Measurements from ENCODE around the gene PITPNM2. TPM values are rescaled to one million over a fixed set of nuclear protein-coding genes. Genes with fewer than 3 reads are reported as not detected.

Gene PITPNM2
- polyA plus RNA-seq (2012; ENCODE audit: insufficient read depth, insufficient read length) = 17.1 TPM

DNA sequence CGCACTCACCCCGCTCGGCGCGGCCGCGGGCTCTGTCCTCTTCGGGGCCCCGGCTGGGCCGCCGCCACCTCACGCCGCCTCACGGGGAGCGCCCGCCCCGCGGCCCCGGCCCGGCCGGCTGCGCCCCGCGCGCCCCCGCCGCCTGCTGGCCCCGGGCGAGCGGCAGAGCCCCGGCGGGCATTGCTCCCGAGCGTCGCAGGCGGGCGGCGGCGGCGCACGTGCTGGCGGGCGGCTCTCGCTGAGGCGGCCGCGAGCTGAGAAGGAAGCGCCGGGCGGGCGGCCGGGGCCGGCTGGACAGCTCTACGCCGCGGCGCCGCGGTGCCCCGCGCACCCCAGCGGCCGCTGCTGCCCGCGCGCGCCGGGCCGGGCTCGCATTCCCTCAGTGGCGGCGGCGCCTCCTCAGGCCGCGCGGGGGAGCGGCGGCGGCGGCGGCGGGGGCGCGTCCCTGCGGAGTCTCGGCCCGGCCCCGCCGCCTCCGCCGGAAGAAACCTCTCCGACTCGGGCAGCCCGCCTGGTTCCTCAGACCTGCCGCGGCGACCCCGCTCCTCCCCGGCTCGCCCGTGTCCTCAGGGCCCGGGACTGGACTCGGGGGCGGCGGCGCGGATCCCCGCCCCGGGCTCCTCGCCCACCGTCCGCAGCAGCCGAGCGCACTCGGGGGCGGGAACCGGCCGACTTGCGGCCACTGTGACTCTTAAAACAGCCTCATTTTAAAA lies at the start of gene PITPNM2:
Gene PITPNM2, minus strand, starts transcription at position 347 of the 713 bp plus-strand sequence. CDS start 116,500 bp downstream, outside the sequence.
- no peak for DNase-seq (ENCODE audit: low read depth, low spot score)

DNA sequence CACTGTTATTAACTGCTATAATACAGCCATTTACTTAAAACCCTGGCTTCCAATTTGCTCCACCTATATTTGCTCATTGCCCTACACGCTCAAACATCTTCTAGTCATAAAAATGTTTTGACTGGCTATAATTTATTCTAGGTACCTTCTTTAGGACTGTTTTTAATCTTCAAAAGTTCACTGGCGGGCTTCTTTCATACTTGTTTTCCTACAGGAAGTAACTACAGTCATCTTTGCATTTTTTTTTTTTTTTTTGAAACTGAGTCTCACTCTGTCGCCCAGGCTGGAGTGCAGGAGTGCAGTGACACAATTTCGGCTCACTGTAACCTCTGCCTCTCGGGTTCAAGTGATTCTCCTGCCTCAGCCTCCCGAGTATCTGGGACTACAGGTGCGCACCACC lies 49.5 kb upstream of the PITPNM2 start:
- no peak for DNase-seq (ENCODE audit: low read depth, low spot score)
- H3K4me3 ChIP-seq (ENCODE audit: low read length) = no peak overlapping the region

More for the DNA sequence above, at the start of gene PITPNM2:
- H3K4me3 ChIP-seq (ENCODE audit: low read length) = peak within 1 kb of the TSS; percentile 71

DNA sequence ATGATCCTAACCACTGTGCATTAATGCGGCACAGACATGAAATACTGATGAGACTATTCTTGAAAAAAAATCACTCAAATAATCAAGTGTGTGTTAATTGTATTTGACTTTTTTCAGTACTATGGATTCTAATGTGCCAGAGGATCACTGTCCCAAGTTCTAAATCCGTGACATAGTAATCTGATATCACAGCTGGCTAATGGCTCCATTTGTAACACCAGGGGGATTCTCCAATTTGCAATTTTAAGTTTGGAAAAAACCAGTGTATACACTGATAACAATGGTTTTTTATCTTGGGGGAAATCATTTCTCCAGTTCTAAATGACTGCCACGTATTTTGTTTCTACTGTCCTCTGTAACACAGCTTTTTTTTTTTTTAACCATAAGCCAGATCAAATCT lies 49.0 kb upstream of the PITPNM2 start:
- no peak for DNase-seq (ENCODE audit: low read depth, low spot score)
- H3K4me3 ChIP-seq (ENCODE audit: low read length) = no peak overlapping the region

DNA sequence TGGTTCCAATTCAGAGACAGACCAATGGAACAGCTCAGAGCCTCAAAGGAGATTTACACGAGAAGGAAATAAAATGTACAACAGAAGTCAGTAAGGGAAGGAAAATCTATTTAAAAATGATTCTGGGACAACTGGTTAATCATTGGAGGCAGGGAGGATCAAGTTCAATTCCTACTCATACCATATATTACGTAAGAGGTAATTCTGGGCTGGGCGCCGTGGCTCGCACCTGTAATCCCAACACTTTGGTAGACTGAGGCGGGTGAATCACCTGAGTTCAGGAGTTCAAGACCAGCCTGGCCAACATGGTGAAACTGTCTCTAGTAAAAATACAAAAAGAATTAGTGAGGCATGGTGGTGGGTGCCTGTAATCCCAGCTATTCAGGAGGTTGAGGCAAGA lies 36.7 kb upstream of the PITPNM2 start:
- H3K4me3 ChIP-seq (ENCODE audit: low read length) = no peak overlapping the region
- no peak for DNase-seq (ENCODE audit: low read depth, low spot score)

DNA sequence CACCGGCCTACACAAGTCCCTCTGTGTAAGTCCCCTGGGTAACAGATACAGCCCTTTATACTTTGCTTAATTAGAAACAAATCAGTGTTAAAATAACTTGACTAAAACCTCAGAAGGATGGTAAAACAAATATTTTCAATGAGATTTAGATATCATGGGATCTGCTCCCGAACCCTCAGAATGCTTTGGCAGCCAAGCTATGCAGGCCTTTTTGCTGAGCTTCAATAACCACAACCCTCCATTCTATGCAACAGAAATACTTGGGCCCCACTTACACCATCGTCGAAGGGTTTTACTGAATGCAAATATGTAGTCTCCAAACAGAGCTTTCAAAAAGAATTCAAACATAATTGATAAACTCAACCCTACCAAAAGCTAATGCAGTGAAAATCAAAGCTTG lies 29.3 kb upstream of the PITPNM2 start:
- H3K4me3 ChIP-seq (ENCODE audit: low read length) = no peak overlapping the region

DNA sequence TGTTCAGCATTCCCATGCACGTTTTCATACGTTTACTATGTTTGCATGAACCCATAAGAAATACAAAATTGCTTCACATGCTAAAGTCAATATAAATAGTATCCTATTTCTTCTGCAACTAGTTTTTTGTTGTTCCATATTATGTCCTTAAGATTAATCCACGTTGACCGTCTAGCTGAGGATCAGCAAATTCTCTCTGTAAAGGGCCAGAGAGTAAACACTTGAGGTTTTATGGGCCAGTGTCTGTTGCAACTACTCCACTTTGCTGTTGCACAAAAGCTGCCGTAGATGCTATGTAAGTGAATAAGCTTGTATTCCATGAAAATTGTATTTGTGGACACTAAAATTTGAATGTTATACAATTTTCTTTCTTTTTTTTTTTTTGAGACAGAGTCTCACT lies 21.1 kb upstream of the PITPNM2 start:
- no peak for DNase-seq (ENCODE audit: low read depth, low spot score)
- no peak overlapping the region for H3K4me3 ChIP-seq (ENCODE audit: low read length)

More for the DNA sequence above, 29.3 kb upstream of the PITPNM2 start:
- no peak for DNase-seq (ENCODE audit: low read depth, low spot score)

DNA sequence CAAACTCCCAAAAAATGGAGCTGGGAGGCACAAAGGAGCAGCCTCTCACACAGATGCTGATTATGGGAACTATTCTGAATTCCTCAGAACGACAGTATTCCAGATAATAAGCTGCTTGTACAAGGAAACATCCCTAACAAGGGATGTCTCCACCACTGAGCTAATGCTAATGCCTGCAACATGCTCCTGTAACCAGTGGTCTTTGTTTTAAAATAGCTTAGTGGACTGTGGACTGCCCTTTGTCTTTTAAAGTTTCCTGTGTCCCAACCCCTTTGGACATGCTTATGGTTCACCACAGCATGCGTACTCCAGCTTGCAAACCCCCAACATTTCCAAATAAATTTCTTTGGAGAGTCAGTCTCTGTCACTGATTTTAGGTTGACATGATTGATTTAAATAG lies 16.4 kb upstream of the PITPNM2 start:
- no peak overlapping the region for H3K4me3 ChIP-seq (ENCODE audit: low read length)
- no peak for DNase-seq (ENCODE audit: low read depth, low spot score)

DNA sequence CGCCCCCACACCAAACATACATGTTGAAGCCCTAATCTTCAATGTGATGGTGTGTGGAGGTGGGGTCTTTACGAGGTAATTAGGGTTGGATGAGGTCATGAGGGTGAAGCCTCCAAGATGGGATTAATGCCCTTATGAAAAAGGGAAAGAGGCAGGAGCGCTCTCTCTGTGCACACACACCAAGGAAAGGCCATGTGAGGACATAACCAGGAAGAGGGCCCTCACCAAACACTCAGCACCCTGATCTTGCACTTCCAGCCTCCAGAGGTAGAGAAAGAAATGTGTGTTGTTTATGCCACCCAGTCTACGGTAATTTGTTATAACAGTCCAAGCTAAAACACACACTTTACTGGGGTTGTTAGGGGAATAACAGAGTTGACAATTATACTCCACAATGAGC lies 14.6 kb upstream of the PITPNM2 start:
- no peak overlapping the region for H3K4me3 ChIP-seq (ENCODE audit: low read length)
- no peak for DNase-seq (ENCODE audit: low read depth, low spot score)

DNA sequence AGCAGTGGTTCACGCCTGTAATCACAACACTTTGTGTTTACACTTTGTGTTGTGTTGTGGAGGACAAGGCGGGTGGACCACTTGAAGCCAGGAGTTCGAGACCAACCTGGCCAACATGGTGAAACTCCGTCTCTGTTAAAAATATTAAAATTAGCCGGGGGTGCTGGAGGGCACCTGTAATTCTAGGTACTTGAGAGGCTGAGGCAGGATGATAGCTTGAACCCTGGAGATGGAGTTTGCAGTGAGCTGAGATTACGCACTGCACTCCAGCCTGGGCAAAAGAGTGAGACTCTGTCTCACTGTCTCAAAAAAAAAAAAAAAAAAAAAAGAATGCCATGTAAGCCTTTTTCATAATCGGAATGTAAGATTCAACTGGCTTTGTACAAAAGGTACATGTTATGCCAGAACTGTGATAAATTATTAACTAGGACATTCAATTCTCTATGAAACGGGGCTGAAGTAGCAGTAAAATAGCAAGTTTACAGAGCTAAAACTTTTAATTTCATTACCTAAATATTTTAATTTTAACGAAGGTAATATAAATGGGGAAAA lies 13.9 kb upstream of the PITPNM2 start:
- no peak overlapping the region for H3K4me3 ChIP-seq (ENCODE audit: low read length)
- no peak for DNase-seq (ENCODE audit: low read depth, low spot score)

DNA sequence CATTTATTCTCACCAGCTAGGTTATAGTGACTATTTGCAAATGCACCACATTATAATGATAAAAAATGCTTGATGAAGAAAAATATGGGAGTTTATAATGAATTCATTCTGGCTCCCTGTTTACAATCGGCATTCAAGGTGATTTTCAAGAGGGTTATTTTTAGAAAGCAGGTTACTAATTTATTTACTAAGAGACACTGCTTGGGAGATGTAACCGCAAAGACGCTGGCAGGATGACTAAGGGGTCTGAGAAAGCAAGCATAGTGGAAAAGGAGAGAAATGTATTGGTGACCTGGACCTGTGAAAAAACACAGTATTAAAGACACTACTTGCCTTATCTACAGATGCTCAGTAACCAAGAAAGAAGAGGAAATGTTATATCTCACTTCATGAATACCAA lies 13.3 kb upstream of the PITPNM2 start:
- H3K4me3 ChIP-seq (ENCODE audit: low read length) = no peak overlapping the region

DNA sequence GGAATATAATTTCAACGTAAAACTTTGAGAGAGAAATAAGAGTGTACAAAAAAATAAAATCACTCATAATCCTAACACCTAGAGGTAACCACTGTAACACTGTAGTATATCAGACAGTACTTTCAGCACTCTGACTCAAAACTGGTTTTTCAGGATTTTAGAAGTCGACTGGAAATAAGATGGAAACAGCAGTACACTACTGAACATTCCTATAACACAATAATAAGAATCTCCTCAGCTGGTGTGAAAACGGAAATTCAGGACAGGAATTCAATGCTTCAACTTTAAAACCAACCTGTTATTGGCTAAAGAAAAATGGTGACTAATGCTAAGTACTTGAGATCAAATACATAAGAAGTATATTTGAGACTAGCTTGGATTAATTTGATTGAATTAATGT lies 12.3 kb upstream of the PITPNM2 start:
- H3K4me3 ChIP-seq (ENCODE audit: low read length) = no peak overlapping the region
- no peak for DNase-seq (ENCODE audit: low read depth, low spot score)

More for the DNA sequence above, 13.3 kb upstream of the PITPNM2 start:
- no peak for DNase-seq (ENCODE audit: low read depth, low spot score)

DNA sequence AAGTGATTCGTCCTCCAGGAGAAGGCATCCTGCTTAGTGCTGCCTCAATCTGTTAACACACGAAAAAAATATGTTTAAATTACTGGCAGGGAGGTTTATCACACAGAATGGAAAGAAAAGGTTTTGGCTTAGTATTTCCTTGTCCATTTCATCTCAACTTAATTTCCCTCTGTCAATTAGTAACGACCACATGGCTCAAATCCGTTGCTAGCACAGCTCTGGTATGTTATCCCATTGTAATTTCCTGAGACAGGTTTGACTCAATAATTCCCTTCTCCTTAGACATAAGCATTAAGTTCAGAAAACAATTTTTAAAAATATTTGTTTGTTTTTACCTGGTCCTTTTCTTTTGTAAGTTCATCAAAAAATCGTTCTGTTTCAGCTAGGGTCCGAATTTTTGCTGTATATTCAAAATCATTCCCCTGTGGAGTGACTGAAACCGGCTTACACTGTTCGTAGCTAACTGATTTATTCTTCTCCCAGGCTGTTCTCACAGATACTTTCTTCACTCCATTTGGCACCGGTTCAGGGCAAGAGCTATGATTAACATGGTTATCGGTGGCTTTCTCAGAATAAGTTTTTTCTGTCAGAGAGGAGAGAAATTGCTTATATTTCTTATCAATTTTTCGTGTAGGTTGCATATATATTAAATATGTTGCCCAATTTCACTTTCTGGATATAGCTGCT lies 10.1 kb upstream of the PITPNM2 start:
- DNase-seq (ENCODE audit: low read depth, low spot score) = no peak
- H3K4me3 ChIP-seq (ENCODE audit: low read length) = no peak overlapping the region

DNA sequence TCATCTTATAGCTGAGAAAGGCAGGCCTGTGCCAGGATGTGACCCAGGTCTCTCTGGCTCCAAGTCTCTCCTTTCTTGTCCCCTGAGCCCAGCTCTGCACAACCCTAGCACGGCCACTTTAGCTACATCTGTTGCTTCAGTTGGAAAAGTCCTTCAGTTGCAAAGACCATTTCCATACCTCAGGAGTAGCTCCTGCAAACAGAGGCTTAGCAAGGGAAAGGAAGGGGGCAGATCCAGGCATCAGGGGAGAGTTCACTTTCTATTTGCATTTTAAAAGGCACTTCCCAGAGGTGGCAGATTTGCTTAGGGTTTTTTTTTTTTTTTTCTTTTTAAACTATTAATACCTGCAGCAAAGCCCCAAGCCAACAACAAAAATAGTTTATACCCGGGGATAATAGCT lies 3.0 kb upstream of the PITPNM2 start:
- DNase-seq (ENCODE audit: low read depth, low spot score) = no peak
- no peak overlapping the region for H3K4me3 ChIP-seq (ENCODE audit: low read length)

DNA sequence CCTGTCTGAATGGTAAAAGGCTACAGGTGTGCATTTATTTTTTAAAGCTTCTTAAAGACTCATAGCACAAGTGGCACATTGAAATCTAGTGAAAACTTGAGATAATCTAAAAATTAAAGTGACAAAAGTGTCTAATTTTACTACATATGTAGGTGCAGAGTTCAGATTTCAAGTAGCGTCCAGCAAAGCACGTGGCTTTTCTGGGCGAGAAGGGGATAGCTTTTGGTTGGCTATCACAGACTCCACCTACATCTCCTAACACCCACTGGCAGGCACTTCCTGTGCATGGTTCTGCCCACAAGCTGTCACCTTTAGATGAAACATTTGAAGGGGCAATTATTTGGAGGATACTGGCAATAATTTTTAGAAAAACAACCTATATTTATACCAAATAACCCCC lies 1.9 kb upstream of the PITPNM2 start:
- DNase-seq (ENCODE audit: low read depth, low spot score) = no peak
- no peak overlapping the region for H3K4me3 ChIP-seq (ENCODE audit: low read length)

DNA sequence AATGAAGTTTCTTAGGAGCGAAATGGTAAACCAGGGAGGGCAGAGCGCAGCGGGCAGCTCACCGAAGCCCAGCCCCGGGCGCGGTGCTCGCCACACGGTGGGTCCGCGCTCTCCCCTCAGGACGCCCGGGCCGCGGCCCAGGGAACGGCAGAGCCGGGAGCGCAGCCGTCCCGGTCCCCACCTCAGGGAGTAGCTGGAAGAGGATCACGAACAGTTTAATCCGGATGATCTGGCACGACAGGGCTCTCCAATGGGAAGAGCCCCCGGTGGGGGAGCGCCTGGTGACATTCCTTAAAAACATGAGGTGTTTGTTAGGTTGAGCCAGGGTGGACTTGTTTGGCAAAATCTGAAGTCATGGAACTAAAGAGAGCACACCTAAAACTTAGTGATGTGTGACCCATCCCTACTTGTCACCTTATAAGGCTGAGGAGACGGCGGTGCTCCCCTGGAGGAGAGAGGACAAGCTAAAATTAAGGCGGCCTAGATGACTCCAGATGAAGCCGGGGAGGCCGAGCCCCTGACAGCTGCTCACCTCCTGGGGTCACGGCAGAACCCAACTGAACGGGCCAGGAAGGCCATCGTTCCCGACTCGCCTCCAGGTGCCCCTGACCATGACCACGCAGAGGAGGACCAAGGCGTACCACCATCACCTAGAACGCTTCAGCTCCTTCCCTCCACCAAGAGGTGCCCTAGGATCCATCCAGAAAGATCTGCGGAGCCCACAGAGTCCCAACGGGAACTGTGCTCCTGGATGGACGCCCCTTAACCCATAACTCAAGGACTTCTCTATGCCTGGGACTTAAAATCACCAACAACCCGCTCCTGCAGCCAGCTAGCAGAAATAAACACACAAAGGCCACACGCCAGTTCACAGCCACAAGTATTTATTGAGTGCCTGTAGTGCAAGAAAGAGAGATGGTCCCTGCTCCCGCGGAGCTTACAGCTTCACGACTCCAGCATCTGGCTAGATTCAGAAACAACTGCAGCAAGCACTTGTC lies 866 bp upstream of the PITPNM2 start:
- DNase-seq (ENCODE audit: low read depth, low spot score) = no peak

DNA sequence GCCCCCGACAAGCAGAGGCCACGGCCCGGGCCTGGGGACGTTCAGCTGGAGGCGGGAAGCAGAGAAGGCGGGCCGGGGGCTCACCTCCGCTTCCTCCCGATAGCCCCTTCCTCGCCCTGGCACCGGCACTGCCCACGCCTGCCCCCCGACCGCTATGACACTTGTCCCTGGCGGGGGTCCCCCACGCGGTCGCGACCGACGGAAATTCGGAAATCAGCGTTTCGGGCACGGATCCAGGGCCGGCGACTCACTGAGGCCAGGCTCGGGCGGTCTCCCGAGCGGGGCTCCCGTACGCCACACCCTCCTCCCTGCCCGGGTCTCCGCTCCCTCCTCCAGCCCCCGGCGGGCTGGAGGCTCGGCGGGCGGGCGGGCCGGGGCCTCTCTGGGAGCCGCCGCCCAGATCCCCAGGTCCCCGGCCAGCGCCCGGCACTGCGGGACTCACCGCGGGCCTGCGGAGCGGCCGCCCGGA lies 581 bp downstream of the PITPNM2 start:
- H3K4me3 ChIP-seq (ENCODE audit: low read length) = peak overlapping the region; percentile 71
- no peak for DNase-seq (ENCODE audit: low read depth, low spot score)

More for the DNA sequence above, 866 bp upstream of the PITPNM2 start:
- H3K4me3 ChIP-seq (ENCODE audit: low read length) = peak overlapping the region; percentile 49

DNA sequence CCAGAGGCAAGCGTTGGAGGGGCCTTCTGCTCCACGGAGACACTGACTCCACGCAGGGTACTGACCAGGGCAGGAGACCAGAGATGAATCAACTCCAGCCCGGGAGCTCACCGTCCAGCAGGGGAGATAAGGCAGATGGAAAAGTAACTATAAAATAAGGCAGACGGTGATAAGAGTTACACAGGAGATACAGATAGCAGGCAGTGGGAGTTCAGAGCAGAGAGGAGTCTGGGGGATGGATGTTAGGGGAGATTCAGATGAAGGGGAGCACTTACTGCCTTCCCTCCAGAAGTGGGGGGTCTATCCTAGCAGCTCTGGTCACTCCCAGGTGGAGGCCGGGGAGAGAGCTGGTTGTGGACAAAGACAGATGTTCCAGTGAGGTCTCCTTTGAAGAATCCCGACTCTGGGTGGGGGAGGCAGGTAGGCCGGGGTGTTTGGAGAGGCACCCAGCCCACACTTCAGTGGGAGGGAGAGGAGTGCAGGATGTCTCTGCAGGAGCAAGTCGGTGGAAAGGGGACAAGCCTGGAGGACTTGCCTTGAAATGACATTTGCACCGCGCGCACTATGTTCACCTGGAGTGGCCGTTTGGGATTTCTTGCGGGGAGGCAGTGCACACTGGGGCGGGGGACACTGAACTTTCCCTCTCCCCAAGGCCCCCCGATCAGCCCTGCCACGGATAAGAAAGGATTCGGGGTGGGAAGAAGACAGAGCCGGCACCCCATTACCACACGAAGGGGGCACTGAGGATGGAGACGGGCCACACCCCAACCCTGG lies 1.2 kb downstream of the PITPNM2 start:
- DNase-seq (ENCODE audit: low read depth, low spot score) = no peak
- peak overlapping the region; percentile 71 for H3K4me3 ChIP-seq (ENCODE audit: low read length)

DNA sequence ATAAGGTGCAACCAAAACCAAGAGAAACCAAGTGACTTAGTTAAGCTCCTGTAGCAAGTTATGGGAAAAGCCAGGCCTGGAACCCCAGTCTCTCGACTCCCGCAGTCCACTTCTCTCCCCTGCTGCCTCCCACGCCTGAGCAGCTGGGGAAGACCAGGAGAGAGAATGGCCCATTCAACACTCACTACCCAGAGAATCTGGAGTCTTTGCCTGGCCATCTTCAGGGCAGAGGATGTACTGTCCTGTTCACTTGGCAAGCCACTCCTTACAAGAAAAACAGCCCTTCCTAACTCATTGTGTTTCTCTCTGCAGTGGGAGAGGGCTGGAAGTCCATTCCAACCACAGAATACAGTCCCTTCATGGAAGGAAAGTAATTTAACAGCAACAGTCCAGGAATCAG lies 1.8 kb downstream of the PITPNM2 start:
- no peak overlapping the region; the same call in 1 of the 2 replicates for H3K4me3 ChIP-seq (ENCODE audit: low read length)

More for the DNA sequence above, 1.8 kb downstream of the PITPNM2 start:
- no peak for DNase-seq (ENCODE audit: low read depth, low spot score)
